DMS114 treated with DMSO at 0.1 percent for 48 hours (cell line): Measurements from ENCODE around the gene ITGAL.

Experiments
- DNase-seq: peaks from one replicate; lab custom pipeline; 2025; ENCODE audit not compliant: unreplicated experiment; lab: John Stamatoyannopoulos, UW

Gene ITGAL

GRCh38 chr16:30541502-30542329 lies 69.2 kb downstream of the ITGAL start:
- DNase-seq: no peak

GRCh38 chr16:30543067-30543466 lies 70.5 kb downstream of the ITGAL start:
- no peak for DNase-seq

DNA sequence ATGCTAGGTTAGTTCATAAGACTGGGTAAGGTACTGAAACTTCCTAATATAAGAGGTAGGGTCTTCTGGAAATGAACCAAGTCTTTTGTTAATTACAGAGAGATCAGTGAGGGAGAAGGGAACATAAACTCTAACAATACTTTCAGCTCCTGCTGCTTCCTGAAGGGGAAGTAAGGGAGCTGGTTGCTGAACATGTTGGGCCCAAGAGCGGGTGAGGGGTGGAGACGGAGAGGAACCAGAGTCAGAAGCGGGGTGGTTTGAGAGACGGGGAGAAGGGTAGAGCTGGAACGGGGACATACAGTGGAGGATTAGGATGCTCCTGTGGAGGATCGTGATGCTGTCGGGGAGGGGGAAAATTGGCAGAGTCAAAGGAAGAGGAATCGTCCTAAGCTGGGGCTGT lies 73.6 kb downstream of the ITGAL start:
- DNase-seq: no peak

- DNase-seq: no peak
Measured at GRCh38 chr16:30548416-30549253, 76.1 kb downstream of the ITGAL start.

DNA sequence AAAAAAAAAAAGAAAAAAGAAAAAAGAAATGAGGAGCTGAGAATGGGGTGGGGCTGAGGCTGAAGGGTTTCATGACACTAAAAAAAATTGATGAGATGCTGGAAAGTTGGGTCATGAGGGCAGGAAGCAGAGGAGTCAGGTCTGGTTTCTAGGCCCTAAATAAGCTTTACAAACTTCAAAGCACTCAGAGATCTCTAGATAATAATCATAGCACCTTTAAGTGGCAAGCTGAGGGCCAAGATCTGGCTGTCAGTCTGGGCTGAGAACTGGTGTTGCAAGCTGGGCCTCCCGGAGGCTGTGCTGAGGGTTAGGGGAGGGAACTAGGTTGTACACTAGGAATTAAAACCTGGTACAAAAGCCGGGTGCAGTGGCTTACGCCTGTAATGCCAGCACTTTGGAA lies 79.2 kb downstream of the ITGAL start:
- no peak for DNase-seq

DNA sequence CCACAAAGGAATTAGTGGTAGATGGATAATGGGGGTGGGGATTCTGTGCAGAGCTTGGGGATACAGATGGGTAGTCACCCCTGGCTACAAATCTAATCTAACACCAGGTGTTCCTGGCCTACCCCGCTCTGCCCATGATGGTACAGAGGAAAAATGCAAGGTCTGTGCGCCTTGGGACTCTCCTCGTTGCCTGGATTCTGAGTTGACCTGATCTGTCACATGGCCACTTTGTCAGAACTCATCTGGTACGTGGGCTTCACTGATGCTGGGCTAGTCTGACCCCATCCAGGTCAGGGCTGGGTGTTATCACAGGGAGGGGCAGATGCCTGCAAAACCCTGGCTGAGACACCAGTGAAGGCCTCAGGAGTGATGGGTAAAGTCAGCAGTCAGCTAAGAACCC lies 80.4 kb downstream of the ITGAL start:
- DNase-seq: no peak

DNA sequence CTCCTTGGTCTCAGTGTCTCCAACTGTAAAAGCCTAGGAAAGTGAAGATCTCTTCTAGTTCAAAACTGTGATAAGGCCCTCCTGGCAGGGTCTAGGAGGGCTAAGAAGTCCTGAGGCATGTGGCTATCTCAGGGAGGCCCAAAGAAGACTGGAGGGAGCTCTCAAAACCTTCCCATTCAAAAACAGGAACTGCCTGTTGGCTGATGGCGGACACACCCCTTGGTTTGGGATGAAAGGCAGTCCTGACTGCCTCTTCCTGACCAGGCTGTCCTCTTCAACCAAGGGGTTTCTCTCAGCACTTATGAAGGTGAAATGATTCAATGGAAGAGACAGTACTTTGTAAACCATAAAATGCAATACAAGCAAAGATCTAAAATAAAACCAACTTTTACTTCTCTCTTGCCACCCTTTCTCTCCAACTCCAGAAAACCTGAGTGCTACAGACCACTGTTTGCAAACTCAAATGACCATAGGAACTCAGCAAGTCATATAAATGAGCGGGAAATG lies 80.9 kb downstream of the ITGAL start:
- no peak for DNase-seq

DNA sequence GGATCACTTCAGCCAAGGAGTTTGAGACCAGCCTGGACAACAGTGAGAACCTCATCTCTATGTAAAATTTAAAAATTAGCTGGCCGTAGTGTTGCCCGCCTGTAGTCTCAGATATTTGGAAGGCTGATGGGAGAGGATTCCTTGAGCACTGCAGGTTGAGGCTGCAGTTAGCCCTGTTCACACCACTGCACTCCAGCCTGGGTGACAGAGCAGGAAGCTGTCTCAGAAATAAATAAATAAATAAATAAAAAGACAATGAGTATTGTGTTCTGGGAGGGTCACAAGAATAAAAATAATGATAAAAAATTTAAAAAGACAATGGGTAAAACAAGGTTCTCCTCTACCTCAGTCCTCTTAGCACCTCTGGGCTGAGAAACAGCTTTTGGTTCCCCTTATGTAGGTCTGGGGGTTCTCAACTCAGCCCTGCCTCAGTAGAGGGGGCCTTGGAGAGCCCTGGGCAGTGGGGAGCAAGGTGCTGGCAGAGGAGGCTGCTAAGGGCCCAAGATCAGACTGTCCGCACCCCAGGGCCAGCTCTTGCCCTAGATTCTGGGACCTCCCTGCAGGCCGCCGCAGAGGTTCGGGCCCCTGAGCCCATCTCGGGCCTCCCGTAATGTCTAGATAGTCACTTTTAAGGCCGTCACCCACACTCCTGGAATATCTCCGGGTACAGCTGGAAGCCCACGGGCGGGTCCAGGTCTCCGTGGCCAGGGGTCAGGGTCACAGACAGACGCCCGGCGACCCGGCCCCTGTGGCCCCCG lies 82.2 kb downstream of the ITGAL start:
- DNase-seq: no peak

DNA sequence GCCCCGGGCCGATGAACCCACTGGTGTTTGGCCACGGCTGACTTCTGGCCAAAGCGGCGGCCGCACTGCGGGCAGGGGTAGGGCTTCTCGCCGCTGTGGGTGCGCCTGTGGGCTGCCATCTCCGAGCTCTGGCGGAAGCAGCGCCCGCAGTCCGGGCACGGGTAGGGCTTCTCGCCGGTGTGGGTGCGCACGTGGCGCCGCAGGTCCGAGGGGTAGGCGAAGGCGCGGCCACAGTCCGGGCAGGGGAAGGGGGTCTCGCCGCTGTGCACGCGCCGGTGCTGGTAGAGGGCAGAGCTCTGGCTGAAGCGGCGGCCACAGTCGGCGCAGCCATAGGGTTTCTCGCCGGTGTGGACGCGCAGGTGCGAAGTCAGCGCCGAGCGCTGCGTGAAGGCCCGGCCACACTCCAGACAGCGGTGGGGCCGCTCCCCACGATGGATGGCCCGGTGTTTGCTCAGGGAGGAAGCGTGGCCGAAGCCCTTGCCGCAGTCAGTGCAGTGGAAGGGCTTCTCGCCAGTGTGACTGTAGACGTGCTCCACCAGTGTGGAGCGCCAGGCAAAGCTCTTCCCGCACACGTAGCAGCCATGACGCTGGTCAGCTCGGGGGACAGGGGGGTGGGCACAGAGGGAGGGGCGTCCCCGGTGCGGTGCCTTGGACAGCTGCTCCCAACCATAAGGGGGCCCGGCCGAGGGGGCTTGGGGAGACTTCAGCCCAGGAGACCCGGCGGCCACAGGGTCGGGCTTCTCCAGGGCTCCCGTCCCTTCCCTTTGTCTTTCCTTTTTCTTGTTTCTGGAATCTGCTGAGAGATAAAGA lies 83.0 kb downstream of the ITGAL start:
- DNase-seq: no peak

GRCh38 chr16:30556125-30556473 lies 83.6 kb downstream of the ITGAL start:
- no peak for DNase-seq

DNA sequence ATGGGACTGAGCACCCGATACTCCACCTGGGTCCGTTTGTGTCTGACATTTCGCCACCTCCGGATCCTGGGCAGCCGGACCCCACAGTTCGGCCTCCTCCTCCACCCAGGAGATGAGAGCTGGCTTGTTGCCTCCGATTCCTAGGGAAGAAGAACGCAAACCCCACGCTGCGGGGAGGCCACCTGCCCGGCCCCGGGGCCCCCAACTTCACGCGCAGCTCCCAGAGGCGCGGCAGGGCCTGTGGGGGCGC lies 85.1 kb downstream of the ITGAL start:
- DNase-seq: no peak

DNA sequence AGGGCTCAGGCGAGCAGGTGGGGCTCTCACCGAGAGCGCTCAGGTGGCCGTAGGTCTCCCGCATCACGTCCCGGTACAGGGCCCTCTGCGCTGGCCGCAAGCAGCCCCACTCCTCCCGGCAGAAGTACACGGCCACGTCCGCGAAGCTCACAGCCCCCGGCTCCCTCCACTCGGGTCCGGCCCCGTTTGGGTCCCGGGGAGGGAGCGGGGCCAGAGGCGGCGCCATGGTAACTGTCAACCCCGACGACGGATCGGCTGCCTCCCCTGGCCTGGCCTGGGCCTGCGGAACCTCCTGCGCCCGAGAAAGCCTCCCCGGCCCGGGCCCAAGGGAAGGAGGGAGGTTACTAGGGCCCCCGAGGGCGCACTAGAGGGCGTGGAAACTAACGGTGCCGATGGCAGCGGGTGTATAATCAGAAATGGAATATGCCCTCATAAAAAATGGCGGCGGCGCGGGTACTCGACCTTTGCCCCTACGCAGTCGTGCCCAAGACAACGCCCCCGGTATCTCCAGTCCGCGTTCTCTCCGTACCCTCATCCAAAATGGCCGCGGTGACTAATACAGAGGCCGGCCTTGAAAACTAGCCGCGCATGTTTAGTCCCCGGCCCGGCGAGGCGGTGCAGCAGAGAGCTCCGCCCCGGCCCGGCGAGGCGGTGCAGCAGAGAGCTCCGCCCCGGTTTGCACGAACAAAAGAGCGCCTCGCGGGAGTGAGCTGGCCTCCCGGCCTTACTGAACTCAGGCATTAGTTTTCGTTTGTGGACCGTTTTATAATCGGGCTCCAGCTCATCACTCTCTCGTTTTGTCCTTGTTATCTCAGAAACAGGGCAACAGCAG lies 85.6 kb downstream of the ITGAL start, which contains the start of gene ZNF764:
Gene ZNF764 (minus strand): TSS at position 418 of the 832 bp plus-strand sequence. CDS start 192 bp downstream, at position 226.
- peak; percentile 93 for DNase-seq

- DNase-seq: no peak
Measured at GRCh38 chr16:30558789-30559377, 86.3 kb downstream of the ITGAL start.

DNA sequence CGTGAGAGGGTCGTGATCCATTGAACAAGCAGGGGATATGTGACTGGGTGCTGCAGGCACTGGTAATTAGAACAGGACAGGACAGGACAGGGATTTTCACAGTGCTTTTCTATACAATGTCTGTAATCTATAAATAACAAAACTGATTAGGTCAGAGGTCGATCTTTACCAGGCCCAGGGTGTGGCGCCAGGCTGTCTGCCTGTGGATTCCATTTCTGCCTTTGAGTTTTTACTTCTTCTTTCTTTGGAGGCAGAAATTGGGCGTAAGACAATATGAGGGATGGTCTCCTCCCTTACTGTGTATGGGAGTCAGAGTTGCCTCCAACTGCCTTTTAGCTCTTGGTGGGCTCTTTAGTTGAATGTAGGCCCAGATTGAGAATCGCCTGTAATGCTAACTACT lies 87.1 kb downstream of the ITGAL start:
- DNase-seq: no peak

DNA sequence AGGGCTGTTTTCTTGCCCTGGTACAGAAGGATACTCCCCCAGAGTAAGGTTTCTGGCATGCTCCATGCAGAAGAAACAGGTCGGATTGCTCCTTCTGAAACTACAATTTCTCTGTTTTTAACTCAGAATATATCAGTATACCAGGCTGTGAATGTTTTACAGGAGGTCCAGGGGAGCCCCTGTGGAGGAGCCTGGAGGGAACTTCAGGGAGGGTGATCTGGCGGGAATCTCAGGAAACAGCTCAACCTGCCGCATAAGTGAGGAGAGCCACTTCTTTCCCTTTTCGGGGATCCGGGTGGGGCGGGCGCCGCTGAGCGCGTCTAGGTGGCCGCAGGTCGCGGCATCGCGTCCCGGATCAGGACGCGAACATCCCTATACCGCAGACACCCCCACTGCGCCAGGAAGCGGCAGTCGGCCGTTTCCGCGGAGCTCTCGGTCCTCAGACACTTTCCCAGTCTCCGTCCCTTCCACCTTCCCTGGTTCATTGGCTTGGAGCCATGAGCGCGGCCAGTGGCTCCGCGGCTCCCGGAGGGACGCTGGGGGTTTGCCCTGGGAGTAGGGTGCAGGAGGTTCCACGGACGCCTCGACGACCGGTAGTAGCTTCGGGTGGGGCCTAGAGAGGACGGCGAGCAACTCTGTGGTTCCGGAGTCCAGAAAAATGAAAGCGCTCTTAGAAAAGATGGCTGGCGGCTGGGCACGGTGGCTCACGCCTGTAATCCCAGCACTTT lies 88.7 kb downstream of the ITGAL start:
- DNase-seq: no peak

- DNase-seq: no peak
Measured at GRCh38 chr16:30562021-30562420, 89.5 kb downstream of the ITGAL start.

DNA sequence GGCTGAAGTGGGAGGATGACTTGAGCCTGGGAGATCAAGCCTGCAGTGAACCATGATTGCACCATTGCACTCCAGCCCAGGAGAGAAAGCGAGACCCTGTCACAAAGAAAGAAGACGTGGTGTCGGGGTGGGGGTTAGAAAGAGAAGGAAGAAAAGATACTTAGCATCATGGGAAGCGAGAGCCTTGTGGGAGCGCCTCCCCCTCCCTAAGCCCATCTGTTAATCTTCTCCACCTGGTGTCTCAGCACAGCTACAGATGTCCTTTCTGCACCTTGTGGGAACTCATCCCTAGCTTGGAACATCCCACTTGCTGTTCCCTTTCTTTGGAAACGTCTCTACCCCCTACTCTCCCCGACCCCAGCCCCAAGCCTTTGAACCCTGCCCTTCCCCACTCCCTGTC lies 93.0 kb downstream of the ITGAL start:
- no peak for DNase-seq

- DNase-seq: no peak
Measured at GRCh38 chr16:30565984-30566383, 93.4 kb downstream of the ITGAL start.

- no peak for DNase-seq
Measured at GRCh38 chr16:30566531-30566930, 94.0 kb downstream of the ITGAL start.
